HG03354 (cell line): ENCODE measurements around the gene REELD1.

Source experiments
- ATAC-seq: cut with Tn5 transposase; IDR thresholded peaks from one replicate; pipeline ENCODE4 v1.9.1; 2021; ENCODE audit warnings: mild to moderate bottlenecking; ENCODE audit not compliant: unreplicated experiment, poor library complexity, severe bottlenecking

REELD1 gene

DNA sequence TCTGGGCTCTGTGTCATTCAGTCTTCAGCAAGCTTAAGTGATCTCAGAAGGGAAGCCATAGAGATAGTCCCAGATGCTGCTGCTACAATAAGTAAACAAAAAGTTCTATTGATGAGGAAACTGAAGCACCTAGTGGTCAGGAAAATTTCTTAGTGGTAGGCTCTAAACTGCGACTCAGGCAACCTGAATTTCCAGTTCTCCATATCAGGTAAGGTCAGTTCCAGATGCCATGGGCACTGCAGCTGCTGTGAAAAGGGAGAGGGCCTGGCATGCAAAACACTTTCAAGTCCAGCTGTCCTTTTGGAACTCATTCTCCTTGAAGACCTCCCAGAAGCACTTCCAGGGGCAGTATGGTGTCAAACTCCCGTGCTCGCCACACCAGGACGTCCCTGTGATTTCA is 46.2 kb downstream of the REELD1 start:
- ATAC-seq, result no peak

DNA sequence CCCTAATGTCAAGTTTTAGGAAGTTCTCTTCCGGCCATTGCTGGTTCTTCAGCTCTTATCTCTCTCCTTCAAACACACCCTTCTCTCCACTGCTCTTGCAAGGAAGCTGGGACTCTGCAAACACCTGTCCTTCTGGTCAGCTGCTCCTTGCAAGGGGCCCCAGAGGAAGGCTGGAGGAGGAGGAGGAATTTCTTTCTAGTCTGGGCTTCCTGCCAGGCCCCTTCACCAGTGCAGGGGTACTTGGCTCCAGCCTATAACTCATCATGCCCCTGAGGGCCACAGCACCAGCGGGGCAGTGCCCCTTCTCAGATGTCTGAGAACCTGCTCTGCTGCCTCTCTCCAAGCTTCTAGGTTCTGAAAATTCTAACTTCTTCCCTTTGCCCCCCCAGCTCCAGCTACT is 46.7 kb downstream of the REELD1 start:
- ATAC-seq, result no peak

DNA sequence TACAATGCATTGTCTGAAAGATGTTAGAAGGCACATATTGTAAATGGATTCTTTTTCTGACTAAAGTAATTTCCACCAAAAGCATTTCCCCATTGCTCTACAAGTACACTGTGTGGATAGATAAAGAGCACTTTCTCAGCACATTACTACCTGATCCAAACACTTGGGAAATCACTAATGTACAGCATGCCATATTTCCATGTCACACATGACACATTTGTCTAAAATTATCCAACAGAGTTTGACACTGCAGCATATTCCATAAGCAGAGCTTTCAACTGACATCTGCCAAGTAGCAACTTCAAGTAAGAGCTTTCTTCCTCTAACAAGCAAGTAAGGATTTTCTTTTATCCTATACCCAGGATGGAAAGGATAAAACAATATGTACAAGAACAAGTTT is 49.5 kb downstream of the REELD1 start:
- ATAC-seq, result no peak

DNA sequence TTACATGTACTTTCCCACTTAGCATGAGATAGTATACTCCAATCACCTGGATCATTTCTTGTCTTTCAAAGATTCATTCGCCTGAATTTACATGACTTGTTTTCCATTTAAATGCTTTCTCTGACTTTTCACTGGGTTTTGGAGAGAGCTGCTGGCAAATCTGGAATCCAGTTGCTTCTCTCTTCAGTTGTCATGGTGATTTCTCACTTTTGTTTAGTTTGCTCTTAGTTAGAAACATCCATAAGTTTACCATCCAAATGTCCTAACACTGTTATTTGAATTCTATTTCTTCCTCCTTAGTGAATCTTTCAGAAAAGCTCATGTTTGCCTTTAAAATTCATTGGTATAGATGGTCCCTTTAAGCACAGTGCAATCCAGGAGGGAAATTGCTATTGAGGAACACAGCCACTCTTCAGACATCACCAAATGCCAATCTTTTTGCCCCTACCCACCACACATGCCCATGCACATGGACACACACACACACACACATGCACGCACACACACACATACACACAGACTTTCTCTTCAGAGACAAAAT is 51.7 kb downstream of the REELD1 start:
- ATAC-seq, result no peak

DNA sequence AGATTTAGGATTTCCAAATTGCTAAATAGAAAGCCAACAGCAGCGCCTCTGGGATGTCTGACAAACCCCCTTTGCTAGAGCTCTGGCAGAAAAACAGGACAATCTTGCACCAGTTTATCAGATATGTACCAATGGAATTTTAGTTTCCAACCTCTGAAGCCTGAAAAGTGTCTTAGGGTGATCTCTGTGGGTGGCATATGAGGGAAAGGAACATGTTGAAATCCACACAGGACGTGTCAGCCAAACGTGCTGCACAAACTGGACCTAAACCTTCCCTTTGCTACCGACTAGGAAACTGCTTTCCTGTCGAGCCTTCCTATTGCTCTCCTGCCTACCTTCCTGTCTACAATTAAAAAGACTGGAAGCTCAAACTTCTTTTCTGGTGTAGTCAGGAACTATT is 53.5 kb downstream of the REELD1 start:
- ATAC-seq, result no peak

DNA sequence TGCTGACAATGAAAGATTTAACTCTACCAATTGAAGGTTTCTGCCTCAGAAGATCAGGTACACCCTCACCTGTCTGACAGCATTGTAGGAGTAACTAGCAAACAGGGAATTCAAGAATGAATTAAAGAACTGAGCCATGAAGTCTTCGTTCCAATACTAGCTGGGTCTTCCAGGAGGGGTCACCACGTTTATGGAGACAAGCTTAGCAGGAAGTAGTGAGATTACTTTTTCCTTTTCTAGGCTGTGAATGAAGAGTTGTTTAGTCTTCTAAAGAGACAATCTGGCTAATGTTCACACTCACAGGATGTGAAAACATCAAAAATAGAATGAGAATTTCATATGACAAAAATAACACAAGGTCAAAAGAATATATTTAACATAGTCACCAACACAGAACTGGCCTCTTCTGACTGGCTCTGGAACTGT is 54.9 kb downstream of the REELD1 start:
- ATAC-seq, result peak; percentile 66

DNA sequence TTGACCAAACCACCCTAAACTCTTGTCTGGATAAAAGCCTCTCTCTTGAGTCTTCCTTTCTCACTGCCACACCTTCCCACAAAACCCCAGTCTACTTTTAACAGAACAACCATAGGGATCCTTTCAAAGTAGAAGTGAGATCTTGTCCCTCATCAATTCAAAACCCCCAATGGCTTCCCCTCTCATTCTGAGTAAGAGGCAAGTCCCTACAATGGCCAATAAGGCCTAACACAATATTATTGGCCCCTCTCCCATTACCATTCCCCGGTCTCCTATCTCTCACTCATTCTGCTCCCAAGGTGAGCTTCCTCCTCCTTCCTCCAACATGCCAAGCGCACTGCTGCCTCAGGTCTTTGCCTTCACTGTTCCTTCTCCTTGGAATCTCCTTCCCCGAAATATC is 57.1 kb downstream of the REELD1 start:
- no peak for ATAC-seq

DNA sequence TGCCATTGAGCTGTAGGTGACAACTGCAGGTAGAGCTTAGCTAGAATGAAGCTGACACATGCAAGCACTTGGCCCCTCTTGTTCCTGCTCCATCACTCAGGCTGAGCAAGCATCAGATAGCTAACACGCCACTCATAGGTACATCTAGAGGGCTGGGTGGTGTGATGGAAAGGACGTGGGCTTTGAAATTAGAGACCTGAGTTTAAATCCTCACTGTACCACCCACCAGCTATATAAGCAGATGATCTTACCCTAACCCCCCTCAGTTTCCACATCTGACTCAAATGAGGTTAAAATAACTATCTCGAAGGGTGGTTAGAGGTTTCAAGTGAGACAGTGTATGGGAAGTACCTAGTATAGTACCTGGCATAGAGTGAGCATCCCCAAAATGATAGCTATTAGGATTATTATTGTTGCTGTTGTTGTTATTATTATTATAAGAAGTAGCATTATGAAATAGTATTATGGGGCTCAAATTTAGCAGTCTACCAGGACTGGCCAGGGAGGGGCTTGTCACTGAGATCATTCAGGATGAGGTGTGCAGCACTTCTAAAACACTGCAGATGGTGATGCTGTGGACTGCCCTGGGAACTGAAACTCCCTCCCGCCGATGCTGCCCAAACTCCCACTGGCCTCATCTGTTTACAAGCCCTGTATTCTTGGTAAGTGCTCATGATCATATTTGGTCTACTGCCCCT is 59.0 kb downstream of the REELD1 start:
- peak; percentile 61 for ATAC-seq

DNA sequence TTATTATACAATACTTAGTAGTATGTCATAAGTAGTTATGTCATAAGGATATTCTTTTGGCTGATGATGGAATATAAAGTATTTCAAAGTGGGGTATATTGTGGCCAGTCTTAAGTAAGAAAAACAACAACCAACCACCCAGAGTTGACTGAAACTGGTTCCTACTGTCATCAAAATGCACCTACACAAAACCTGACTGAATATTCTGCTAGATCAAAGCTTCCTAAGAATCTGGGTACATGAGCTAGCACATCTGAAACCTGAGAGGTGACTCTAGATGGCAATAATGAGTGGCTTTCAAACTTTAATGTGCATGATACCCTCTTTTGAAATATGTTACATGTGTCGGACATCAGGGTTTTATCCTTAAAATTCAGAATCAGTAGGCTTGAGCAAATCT is 60.4 kb downstream of the REELD1 start:
- no peak for ATAC-seq

DNA sequence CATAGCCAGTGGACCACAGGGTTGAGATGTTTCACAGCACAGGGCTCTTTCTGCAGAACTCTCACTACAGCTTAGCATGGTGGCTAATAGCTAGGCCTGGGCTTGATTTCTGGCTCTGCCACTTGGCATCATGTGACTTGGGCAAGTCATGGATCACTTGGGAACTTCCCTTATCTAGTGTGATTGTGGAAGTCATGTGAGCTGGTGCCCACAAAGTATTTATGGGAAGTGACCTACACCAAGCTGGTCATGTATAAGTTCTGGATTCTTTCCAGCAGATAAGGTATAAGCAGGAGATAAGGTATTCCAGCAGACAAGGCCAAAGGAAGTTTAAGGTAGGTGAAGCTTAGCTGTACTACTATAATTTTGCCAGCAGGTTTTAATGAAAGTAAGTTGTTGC is 61.0 kb downstream of the REELD1 start:
- ATAC-seq, result no peak

DNA sequence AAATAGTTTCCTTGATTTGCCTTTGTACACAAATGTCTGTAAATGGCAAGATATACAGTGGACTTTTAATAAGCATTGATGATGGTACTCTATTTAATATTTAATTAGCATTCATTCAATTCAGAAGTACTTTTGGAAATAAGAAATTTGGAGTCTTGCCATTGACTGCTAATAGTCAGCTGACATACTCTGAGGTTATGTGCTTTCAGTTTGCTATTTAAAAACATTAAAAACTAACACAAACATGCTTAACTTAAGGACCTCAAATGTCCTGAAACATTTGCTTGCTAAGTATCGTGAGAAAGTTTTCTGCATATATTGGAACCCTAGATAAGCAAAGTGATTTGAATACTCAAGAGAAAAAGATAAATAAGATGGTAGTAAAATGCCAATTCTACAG is 64.6 kb downstream of the REELD1 start:
- ATAC-seq, result no peak
